Activated CD8-positive, alpha-beta memory T cell treated with anti-CD3 and anti-CD28 coated beads for 36 hours (primary cell): ENCODE data around the gene COL23A1. TPM values are rescaled to one million over a fixed set of nuclear protein-coding genes. Genes with fewer than 3 reads are reported as not detected.

ENCODE experiments used
- CTCF ChIA-PET: fragments of 350-600 bp; sonication (Branson Sonifier 250); formaldehyde crosslinking; loops from one replicate; lab custom pipeline; 2021; ENCODE audit warnings: antibody characterized with exemption; lab: Charles Lee
- POLR2A ChIA-PET: fragments of 350-600 bp; sonication (Branson Sonifier 250); formaldehyde crosslinking; loops from one replicate; lab custom pipeline; 2021; ENCODE audit warnings: antibody characterized with exemption; lab: Charles Lee
- total RNA-seq, 2 experiments: library from RNA; stranded (reverse); gene quantifications; one replicate each; pipeline ENCODE4 v1.2.3, GENCODE V29; 2021

COL23A1 gene
- total RNA-seq, 2 experiments from 2014 or later: 0.11 to 0.13 TPM

DNA sequence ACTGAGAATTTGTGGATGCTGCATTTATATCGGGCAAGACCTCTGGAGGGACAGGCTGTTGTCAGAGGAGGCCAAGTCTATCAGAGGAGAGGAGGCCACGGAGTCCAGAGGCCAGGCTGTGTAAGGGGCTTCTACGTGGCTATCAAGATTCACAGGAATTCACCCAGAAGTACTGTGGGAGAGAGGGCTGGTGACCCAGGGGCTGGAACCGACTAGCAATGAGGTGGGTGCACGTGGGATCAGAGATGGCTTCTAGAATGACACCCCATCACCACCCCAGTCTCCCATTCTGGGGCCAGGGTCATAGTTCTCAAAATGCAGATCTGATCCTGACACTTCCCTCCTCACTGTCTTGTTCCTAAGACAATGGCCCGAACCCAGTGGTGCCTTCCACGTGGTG lies 296.4 kb downstream of the COL23A1 start:
- ChIA-PET CTCF (no interaction called here), POLR2A (no interaction called here)

DNA sequence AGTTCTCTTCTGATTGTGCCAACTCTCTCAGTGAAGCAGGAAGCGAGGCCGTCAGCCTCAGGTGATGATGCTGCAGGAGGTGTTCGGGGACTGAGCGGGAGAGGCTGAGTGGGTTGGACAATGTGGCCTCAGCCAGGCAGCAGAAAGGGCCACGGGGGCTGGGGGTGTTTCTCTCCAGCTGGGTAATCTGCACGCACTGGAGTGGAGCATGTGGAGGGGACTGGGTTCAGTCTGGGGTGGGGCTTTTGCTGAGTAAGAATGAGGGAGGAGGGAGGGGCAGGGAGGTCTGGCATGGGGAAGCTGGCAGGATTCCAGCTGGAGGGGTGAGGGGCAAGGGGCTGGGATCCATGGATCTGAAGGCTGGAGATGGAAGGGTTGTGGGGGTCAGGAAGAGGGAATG lies 296.8 kb downstream of the COL23A1 start:
- CTCF ChIA-PET: no interaction called here
- POLR2A ChIA-PET: no interaction called here

DNA sequence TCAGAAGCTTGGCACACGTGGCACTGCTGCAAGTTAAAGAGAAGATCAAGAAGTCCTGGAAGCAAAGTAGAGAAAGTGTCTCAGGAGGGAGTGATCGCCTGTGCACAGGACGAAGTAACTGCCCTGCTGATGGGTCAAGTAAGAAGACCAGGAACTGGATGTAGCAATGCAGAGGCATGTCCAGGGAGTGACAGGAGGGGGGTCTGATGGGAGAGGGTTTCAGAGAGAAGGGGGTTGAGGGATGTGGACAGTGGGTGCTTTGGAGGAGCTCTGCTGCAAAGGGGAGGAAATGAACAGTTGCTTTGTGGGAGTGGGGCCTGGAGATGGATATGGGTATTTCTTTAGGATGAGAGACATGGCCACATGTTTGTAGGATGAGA lies 297.4 kb downstream of the COL23A1 start:
- POLR2A ChIA-PET: no interaction called here

DNA sequence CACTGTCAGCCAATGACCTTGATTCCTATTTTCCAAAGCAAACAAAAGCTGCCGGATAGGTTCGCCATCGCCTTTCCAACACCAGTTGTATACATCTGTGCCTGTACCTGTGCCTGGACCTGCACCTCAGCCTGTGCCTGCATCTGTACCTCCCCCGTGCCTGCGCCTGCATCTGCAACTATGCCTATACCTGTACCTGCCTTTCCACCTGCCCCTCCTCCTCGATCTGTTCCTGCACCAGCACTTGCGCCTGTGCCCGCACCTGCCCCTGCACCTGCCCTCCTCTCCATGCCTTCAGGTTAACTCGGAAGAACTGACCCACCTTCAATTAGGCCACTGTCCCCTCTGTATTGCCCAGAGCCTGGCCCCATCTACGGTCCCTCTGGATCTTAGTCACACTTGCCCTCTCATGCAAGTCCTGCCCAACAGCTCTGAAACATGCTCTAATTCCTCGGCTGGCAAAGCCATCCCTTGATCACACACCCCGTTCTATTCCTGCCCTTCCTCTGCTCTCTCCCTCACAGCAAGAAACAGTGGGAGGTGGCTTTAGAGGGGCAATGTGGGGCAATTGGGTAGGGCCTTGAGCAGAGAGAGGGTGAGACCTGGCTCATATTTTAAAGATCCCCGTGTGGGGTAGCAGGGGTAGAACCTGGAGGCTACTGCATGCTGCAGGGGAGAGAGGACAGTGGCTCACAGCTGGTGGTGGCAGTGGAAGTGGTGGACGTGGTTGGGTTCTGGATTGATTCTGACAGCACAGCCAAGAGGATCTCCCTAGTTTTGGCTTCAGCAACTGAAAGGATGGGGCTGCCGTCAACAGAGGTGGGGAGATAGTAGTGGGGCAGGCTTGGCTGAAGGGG lies 298.0 kb downstream of the COL23A1 start:
- CTCF ChIA-PET: no interaction called here
- POLR2A ChIA-PET: no interaction called here

More for the DNA sequence above, 297.4 kb downstream of the COL23A1 start:
- CTCF ChIA-PET: no interaction called here

DNA sequence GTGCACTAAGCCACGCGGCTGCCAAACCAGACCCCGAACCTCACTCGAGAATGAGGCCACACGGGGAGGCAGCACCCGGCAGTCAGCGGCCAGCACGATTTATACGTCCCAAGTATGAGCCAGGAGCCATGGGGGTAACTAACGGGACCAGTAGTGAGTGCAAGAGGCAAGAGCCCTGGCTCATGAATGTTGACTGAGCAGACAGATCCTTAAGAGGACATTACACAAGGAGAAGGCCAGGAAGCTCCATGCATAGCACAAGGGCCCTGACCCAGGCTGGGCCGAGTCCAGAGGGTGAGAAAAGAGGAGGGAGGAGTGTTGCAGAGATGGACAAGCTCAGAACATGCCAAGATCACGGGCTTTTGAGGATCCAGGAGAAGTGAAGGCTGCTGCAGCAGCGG lies 299.0 kb downstream of the COL23A1 start:
- ChIA-PET CTCF (no interaction called here), POLR2A (no interaction called here)

DNA sequence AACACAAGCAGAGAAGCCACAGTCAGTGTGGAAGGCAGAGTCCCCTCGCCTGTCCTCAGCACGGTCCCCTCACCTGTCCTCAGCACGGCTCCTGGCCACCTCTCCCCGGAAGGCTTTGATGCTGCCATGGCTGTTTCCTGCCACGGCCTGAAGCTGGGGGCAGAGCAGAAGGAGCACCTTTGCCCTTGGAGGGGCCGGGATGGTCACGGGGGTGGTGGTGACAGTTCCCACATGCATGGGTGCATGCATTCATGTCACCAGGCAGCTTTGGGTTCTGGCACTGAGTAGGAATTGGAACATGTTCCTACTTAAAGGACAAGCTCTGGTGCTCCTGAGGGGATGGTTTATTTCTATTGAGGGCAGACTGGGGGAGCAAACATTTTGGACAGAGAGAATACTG lies 299.8 kb downstream of the COL23A1 start:
- POLR2A ChIA-PET: no interaction called here

DNA sequence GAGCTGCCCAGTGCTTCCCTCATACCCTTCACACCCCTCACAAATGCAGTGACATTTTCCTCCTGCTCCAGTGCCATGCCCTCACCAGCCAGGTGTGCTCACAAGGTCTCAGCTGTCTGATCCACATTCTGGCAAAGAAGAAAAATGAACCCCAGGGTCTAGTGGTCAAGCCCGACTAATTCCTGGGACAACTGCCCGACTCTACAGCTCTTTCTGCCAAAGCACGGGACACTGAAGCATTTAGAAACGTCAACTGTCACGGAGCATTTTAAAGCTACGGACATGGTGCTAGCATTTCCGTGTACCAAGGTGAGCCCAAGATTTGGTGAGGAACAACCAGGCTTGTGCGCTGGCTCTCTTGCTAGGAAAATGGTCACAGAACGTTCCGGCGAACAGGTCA lies 300.8 kb downstream of the COL23A1 start:
- CTCF ChIA-PET: no interaction called here
- POLR2A ChIA-PET: no interaction called here

More for the DNA sequence above, 299.8 kb downstream of the COL23A1 start:
- CTCF ChIA-PET: no interaction called here

DNA sequence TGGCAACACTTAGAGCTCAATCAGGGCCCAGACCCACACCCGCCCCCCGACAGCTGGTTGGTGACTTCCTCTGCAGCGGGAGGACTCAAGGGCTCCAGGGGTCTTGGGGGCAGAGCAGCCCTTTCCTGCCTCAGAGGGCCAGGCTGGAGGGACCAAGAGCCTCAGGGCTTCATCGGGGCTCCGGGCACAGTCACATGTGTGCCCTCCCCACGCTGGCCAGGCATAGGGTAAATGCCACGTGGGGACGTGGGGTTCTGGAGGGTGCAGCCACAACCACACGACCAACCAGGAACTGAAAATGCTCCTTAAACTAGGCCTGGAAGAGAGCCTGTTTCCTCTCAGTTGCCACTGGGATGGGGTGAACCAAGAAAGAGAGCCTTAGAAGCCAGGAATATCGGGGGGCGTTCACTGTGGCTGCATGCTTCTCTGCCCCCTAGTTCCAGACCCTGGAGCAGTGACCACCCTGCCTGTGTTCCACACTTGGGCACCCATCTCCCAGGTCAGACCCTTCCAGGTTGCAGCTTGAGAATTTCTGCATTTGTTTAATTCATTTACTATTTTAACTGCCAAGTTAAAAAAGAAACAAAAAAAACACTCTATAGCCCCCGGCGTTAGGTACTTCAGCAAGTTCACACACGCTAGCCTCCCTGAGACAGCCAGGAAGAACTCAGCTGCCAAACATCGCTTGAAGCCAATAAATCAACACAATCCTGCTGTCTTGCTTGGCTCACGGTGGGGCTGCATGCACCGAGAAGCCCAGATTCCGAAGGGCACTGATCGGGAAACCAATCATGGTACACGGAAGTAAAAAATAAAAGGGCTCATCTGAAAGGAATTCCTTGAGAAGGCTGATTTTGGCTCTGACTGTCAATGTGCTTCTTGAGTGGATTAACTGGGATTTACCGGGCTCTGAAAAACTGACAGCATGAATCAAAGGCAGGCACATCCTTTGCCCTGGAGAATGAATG lies 301.5 kb downstream of the COL23A1 start:
- ChIA-PET CTCF (no interaction called here), POLR2A (no interaction called here)

DNA sequence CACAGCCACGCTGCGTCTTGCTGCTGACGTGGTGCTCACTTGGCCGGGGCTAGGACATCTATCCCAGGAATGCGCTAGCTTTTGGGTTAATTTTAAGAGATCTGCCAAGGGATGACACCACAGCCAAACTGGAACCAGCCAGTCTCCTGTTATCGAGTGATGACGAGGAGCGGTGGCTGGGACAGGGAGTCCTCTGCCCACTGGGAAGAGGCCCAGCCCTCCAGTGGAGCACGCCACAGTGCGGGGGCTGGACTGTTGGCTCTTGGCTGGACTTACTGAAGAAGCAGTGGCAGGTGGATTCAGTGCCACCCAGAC lies 302.4 kb downstream of the COL23A1 start:
- POLR2A ChIA-PET: no interaction called here
- CTCF ChIA-PET: no interaction called here

DNA sequence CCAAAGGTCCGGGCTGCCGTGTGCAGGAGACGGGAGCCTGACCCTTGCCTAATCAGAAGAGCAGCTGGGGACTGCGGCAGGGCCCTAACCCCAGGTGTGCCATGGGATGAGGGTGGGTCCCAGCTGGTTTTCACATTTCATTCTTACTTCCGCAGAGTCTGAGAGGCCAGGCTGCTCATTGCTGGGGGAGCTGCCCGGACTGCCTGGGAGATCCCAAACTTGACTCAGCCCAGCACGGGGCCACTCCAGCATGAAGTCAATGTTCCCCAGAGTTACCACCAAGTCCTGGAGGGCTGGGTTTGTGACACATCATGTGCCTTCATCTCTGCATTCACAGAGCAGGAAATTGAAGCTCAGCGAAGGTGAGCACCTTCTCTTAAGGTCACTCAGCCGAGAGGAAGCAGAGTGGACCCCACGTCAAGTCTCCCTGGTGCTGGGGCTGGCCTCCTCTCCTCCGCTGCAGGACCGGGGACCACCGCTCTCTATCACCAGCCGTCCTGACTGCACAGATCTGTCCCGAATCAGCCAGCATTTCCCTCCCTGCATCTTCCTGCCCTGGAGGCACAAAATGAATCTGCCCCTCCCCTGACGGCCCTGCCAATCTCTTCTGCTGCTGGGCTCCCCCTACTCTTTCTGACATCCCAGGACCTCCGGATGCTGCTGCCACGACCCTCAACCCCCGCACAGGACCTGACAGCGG lies 303.0 kb downstream of the COL23A1 start:
- ChIA-PET CTCF (no interaction called here), POLR2A (no interaction called here)

DNA sequence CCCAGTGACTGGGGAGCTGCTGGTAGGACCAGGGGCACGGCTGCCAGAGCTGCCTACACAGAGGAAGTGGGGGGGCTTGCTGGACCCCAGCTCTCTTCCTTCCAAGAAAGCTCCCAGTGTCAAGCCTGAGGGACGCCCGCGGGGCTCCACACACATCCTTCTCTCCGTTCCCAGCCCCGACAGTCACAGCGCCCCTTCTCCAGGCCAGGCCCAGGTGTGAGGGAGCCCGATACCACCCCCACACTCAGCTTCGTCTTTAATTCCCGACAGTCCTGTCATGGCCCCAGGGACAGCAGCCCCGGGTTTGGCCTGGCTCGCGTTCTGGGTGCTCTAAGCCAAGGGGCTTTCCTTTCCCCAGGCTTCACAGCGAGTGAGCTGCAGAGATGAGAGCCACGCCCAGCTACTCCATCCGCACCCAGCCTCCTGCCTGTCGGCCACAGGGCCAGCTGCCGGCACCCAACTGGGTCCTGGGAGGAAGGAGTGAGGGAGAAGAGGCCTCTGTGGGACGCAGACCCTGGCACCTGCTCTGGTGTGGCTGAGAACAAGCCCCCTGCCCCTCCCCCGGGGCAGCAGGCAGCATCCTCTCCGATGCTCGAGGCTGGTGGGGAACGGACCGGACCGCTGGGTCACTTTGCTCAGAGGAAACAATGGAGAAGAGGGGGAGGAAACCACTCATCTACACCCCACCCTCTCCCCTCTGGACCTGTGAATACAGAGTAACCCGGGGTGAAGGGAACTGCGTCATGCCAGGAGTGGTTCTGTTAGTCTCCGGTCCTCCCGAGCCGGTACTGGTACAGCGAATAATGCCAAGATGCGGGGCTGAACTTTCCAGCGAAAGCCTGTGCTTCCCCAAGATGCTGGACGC lies 303.7 kb downstream of the COL23A1 start:
- ChIA-PET POLR2A (no interaction called here), CTCF (no interaction called here)

DNA sequence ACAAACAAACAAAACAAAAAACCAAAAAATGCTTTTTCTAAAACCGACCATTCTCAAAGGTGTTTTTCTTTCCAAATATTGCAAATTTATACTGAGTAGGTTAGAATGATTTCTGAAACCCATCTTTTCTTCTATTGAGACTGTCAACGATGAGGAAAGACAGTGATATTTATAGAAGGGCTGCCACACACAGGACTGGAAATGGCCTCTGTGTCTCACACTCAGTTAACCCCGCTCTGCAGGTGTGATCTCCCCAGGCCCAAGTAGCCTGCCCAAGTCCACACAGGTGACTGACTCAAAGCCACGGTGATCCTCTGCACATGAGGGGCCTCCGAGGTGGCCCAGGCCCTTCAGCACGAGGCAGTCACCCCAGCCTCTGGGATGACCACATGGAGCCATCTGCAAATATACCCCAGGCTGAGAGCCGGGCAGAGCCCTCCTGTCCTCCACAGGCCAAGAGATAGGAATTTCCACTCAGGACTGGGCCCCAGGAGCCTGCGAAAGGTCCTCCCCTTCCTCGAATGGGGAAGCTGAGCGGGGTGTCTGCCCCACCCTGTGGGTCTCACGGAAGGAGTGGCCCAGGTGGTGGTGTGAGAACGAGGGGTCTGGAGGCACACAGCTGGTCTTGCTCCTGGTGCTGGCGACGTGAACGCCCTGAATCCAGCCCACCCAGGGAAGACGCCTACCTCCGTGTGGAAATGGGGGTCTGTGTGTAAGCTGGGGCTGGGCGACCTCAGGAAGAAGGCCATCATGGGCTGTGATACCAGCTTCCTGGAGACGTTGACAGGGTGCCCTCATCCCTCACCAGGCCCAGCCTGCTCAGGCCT lies 304.6 kb downstream of the COL23A1 start:
- ChIA-PET POLR2A (no interaction called here), CTCF (no interaction called here)

DNA sequence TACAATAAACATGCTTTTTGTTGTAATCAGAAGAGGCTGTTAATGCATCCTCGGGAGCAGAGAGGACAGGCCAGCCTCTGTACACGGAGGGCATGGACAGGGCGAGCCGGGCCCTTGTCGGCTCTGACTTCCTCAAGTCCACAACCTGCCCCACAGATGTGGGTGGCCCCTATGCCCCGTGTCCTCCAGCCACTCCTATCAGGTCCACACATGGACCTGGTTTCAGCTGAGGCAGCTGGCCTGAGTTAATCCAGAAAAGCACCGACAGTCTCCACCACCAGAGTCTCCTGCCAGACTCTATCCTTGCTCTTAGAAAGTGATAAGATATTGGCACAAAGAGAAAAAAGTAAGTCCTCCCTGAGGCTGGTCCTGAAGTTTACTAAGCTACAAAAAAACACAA lies 305.2 kb downstream of the COL23A1 start:
- ChIA-PET POLR2A (no interaction called here), CTCF (no interaction called here)

DNA sequence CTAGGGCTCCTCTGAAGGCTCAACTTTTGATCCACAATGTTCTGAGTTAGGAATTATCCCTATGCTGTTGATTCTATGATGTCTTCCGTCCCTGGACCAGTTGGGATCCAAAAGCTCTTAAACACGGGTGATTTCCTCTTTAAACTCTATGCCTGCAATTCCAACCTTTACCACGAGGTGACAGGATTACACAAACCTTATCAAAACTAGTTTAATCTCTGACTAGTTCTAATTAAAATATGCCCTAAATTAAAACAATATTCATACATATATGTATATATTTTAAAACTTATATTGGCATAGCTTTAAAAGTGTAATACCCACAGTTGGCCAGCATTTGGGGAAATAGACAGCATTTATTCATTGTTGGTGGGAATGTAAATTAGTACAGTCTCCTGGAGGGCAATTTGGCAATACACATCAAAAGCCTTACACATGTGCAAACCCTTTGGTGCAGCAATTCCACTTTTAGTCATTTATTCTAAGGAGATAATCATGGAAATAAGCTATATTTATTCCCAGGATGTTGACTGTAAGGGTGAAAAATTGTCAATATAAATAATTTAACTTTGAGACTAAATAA lies 306.0 kb downstream of the COL23A1 start:
- ChIA-PET POLR2A (no interaction called here), CTCF (interaction anchor here (1.0 kb wide), 1 partner anchor 13 kb away, joined by 3 read pairs; no protein-coding TSS in a partner anchor)

DNA sequence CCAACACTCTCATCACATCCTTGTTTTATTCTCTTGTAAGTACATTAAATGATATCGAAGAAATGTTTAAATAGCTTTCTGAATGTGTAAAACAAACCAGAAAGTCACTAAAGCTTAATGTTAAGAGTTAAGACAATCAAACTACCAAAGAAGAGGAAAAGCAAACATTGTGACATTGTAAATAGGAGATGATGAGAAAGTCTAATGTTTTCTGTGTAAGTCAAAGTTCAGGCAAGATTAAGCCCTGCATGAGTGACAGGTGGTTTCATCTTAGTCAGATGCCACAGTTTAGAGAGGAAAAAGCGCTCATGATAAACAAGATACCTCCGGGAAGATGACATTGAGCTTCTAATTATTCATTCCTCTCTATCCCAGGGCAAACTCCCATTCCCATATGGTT lies 306.7 kb downstream of the COL23A1 start:
- ChIA-PET POLR2A (no interaction called here), CTCF (interaction anchor here (0.9 to 1.0 kb wide), 2 partner anchors 10 to 13 kb away, joined by 3 read pairs; no protein-coding TSS in a partner anchor)

DNA sequence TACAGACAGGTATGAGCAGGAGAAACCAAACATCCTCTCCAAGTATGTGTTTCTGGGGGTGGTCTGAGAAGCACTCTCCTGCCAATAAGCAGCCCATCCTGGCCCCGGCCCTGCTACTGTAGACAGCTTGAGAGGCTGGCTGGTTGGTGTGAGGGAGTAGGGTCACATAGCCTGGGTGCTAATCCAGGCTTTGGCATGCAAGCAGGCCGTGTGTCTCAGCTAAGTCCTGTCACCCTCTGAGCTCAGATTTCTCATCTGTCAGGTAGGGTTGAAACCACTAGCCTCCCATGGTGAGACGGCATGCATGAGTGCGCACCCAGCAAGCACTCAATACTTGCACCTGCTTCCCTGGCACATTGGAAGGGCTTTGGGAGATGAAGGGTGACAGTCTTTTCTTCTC lies 307.8 kb downstream of the COL23A1 start:
- POLR2A ChIA-PET: interaction anchor here (0.6 kb wide), 1 partner anchor 288 kb away, joined by 3 read pairs; no protein-coding TSS in a partner anchor

DNA sequence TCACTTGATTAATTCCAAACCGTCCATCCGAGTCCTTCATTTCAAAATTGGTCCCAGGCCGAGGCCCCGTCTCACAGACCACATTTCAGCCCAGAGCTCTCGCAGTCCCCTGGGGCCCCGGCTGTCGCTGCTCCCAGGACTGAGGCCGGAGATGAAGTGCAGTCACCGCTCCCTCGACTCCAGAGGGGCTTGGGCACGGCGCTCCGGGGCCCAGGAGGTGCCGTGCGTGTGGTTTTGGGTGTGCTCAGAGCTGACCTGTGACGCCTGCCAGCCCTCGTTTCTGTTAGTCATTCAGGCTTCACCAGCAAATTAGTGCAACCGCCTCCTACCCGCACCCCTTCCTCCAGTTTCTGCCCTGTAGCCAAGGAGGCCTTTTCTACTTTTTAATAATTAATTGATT lies 308.9 kb downstream of the COL23A1 start:
- CTCF ChIA-PET: interaction anchor here (1.0 to 1.4 kb wide), 2 partner anchors 180 to 262 kb away, joined by 3 read pairs; no protein-coding TSS in a partner anchor
- POLR2A ChIA-PET: no interaction called here

More for the DNA sequence above, 307.8 kb downstream of the COL23A1 start:
- CTCF ChIA-PET: no interaction called here
